H1 (cell line): ENCODE measurements around the gene PDE9A. TPM values are rescaled to one million over a fixed set of nuclear protein-coding genes. Genes with fewer than 3 reads are reported as not detected.

Experiments used
- CTCF ChIA-PET: fragments of 300-600 bp; sonication (Branson Sonifier 250); formaldehyde crosslinking; loops from one replicate; lab custom pipeline; 2021; ENCODE audit not compliant: partially characterized antibody; lab: Charles Lee
- POLR2A ChIA-PET: fragments of 300-600 bp; sonication (Branson Sonifier 250); formaldehyde crosslinking; loops from one replicate; lab custom pipeline; 2021; ENCODE audit warnings: inconsistent platforms; ENCODE audit not compliant: partially characterized antibody; lab: Charles Lee
- DNase-seq, 2 experiments: peaks; one replicate each; pipeline versions ENCODE4 v3.0.0 to v3.0.0-alpha.2; 2010 to 2022; ENCODE audit warnings: low spot score in 2 of 2, low read depth in 1 of 2, mixed read lengths in 1 of 2
- FAIRE-seq: peaks from 2 replicates; lab custom pipeline; 2011; peaks lifted over from hg19 to GRCh38; lab: Jason Lieb, UNC
- H2AFZ ChIP-seq: 2 replicates; pipeline ENCODE4 v1.8.1; 2012; ENCODE audit warnings: low read length, inconsistent platforms
- H2AK5ac ChIP-seq: 2 replicates; pipeline ENCODE4 v1.6.1; 2013; ENCODE audit warnings: low read depth, low read length
- H2BK120ac ChIP-seq: replicated peaks from 2 replicates; pipeline ENCODE3; 2013; ENCODE audit warnings: low read depth, low read length, inconsistent platforms
- H2BK12ac ChIP-seq: 2 replicates; pipeline ENCODE4 v1.6.1; 2013; ENCODE audit warnings: low read depth, low read length
- H2BK15ac ChIP-seq: 2 replicates; pipeline ENCODE4 v1.6.1; 2013; ENCODE audit warnings: low read length
- H2BK20ac ChIP-seq: 2 replicates; pipeline ENCODE4 v1.6.1; 2013; ENCODE audit warnings: low read length
- H2BK5ac ChIP-seq: 2 replicates; pipeline ENCODE4 v1.6.1; 2013; ENCODE audit warnings: low read depth, low read length
- H3K14ac ChIP-seq: 2 replicates; pipeline ENCODE4 v1.6.1; 2013; ENCODE audit warnings: inconsistent platforms; ENCODE audit not compliant: insufficient read length
- H3K18ac ChIP-seq: 2 replicates; pipeline ENCODE4 v1.6.1; 2013; ENCODE audit warnings: low read length; ENCODE audit errors: extremely low read depth
- H3K23ac ChIP-seq: 2 replicates; pipeline ENCODE4 v1.6.1; 2013; ENCODE audit warnings: inconsistent platforms; ENCODE audit not compliant: insufficient read length
- H3K23me2 ChIP-seq: 2 replicates; pipeline ENCODE4 v1.6.1; 2013; ENCODE audit warnings: low read depth, low read length
- H3K27ac ChIP-seq: 2 replicates; pipeline ENCODE4 v1.6.1; 2011; ENCODE audit warnings: low read depth, low read length, inconsistent platforms
- H3K27me3 ChIP-seq, 4 experiments: replicated peaks in 1 of 4; 1 replicate in 1 of 4; 2 replicates in 3 of 4; pipeline versions ENCODE4 v1.6.1 to v1.8.1; 2011 to 2013; ENCODE audit warnings: low read length in 3 of 4, mild to moderate bottlenecking in 3 of 4, inconsistent platforms in 2 of 4, mixed read lengths in 2 of 4, moderate library complexity in 1 of 4; ENCODE audit not compliant: control insufficient read depth in 3 of 4, insufficient read depth in 3 of 4; ENCODE audit errors: extremely low read depth in 1 of 4
- H3K36me3 ChIP-seq, 4 experiments: 2 replicates each; pipeline versions ENCODE4 v1.6.1 to v1.8.1; 2011 to 2013; ENCODE audit warnings: mild to moderate bottlenecking in 4 of 4, low read length in 3 of 4, moderate library complexity in 2 of 4, control low read depth in 1 of 4, inconsistent platforms in 1 of 4; ENCODE audit not compliant: insufficient read depth in 4 of 4, control insufficient read depth in 2 of 4
- H3K4ac ChIP-seq: replicated peaks from 2 replicates; pipeline ENCODE3; 2013; ENCODE audit warnings: low read length, low read depth, mixed read lengths, inconsistent platforms; ENCODE audit not compliant: insufficient read length
- H3K4me1 ChIP-seq, 4 experiments: replicated peaks in 1 of 4; 1 replicate in 1 of 4; 2 replicates in 3 of 4; pipeline versions ENCODE4 v1.6.1 to v1.8.1; 2011 to 2013; ENCODE audit warnings: low read length in 3 of 4, inconsistent platforms in 2 of 4, mixed read lengths in 1 of 4; ENCODE audit not compliant: insufficient read depth in 4 of 4, control insufficient read depth in 3 of 4
- H3K4me2 ChIP-seq, 2 experiments: 2 replicates each; pipeline versions ENCODE4 v1.6.1 to v1.8.1; 2011 to 2013; ENCODE audit warnings: low read depth in 2 of 2, low read length in 2 of 2, control low read depth in 1 of 2, inconsistent platforms in 1 of 2, mild to moderate bottlenecking in 1 of 2; ENCODE audit not compliant: insufficient read depth in 1 of 2
- H3K4me3 ChIP-seq, 4 experiments: fragments of 200-600, 300-600 bp in 1 of 4; sonication (generic), shearing (Covaris generic), sonication (Bioruptor Twin) in 1 of 4; 2 replicates each; pipeline versions ENCODE4 v1.5.1 to v1.8.1; 2011 to 2016; ENCODE audit warnings: low read length in 4 of 4, low read depth in 3 of 4, control low read depth in 2 of 4, inconsistent platforms in 2 of 4, mild to moderate bottlenecking in 2 of 4, mixed read lengths in 1 of 4, moderate library complexity in 1 of 4; ENCODE audit not compliant: insufficient read depth in 2 of 4; ENCODE audit errors: extremely low read depth in 1 of 4
- H3K56ac ChIP-seq: replicated peaks from 2 replicates; pipeline ENCODE3; 2013; ENCODE audit warnings: low read depth, mild to moderate bottlenecking, mixed read lengths, low read length, inconsistent platforms; ENCODE audit not compliant: insufficient read length
- H3K79me1 ChIP-seq: 2 replicates; pipeline ENCODE4 v1.6.1; 2013; ENCODE audit warnings: low read depth, low read length, control low read depth
- H3K79me2 ChIP-seq, 2 experiments: 2 replicates each; pipeline versions ENCODE4 v1.6.1 to v1.8.1; 2012 to 2013; ENCODE audit warnings: low read length in 2 of 2, mild to moderate bottlenecking in 2 of 2, inconsistent platforms in 1 of 2; ENCODE audit not compliant: insufficient read depth in 2 of 2, control insufficient read depth in 1 of 2
- H3K9ac ChIP-seq, 4 experiments: replicated peaks in 1 of 4; 1 replicate in 1 of 4; 2 replicates in 3 of 4; pipeline versions ENCODE4 v1.6.1 to v1.8.1; 2011 to 2013; ENCODE audit warnings: low read depth in 3 of 4, low read length in 3 of 4, control low read depth in 2 of 4, mild to moderate bottlenecking in 2 of 4, moderate library complexity in 2 of 4, inconsistent platforms in 1 of 4; ENCODE audit errors: extremely low read depth in 1 of 4
- H3K9me3 ChIP-seq, 2 experiments: 2 replicates each; pipeline versions ENCODE4 v1.6.1 to v1.8.1; 2012 to 2013; ENCODE audit warnings: mild to moderate bottlenecking in 2 of 2, moderate library complexity in 2 of 2, control low read depth in 1 of 2, inconsistent platforms in 1 of 2, low read depth in 1 of 2, low read length in 1 of 2, mixed read lengths in 1 of 2; ENCODE audit not compliant: insufficient read depth in 2 of 2
- H4K20me1 ChIP-seq, 2 experiments: replicated peaks in 1 of 2; 2 replicates each; pipeline versions ENCODE3 to v1.8.1; 2011 to 2013; ENCODE audit warnings: inconsistent platforms in 2 of 2, low read length in 2 of 2, mild to moderate bottlenecking in 1 of 2; ENCODE audit not compliant: insufficient read depth in 2 of 2, control insufficient read depth in 1 of 2
- H4K5ac ChIP-seq: 2 replicates; pipeline ENCODE4 v1.6.1; 2013; ENCODE audit warnings: low read length, low read depth, mixed read lengths, inconsistent platforms; ENCODE audit not compliant: insufficient read length
- H4K8ac ChIP-seq: 2 replicates; pipeline ENCODE4 v1.8.0; 2013; ENCODE audit warnings: mild to moderate bottlenecking, moderate library complexity, low read length, inconsistent platforms; ENCODE audit not compliant: insufficient read depth; ENCODE audit errors: extremely low read depth
- H4K91ac ChIP-seq: replicated peaks from 2 replicates; pipeline ENCODE3; 2013; ENCODE audit warnings: low read length, mixed read lengths, inconsistent platforms; ENCODE audit not compliant: insufficient read length
- ASH2L ChIP-seq: fragments of 200-600, 300-600 bp; sonication (generic); IDR thresholded peaks from one replicate; pipeline ENCODE4 v1.7.1; 2017; ENCODE audit warnings: low read length
- EGR1 ChIP-seq: IDR thresholded peaks from 2 replicates; pipeline ENCODE4 v1.6.1; 2011; ENCODE audit warnings: low read depth, low read length, borderline replicate concordance
- KDM5A ChIP-seq: fragments of 200-600 bp; IDR thresholded peaks from 2 replicates; pipeline ENCODE4 v1.7.1; 2012; ENCODE audit warnings: mild to moderate bottlenecking, low read length, inconsistent platforms, mixed read lengths
- POU5F1 ChIP-seq: IDR thresholded peaks from 2 replicates; pipeline ENCODE4 v1.6.1; 2011; ENCODE audit warnings: low read depth, mild to moderate bottlenecking, low read length, moderate library complexity
- RNF2 ChIP-seq: fragments of 200-900, 300-1000 bp; sonication (generic); IDR thresholded peaks from 2 replicates; pipeline ENCODE4 v1.7.1; 2016; ENCODE audit warnings: borderline replicate concordance, low read depth, mild to moderate bottlenecking, antibody characterized with exemption, low read length; ENCODE audit not compliant: poor library complexity, severe bottlenecking; ENCODE audit errors: missing control alignments
- SIN3A ChIP-seq, 2 experiments: IDR thresholded peaks in 1 of 2; conservative IDR thresholded peaks in 1 of 2; 2 replicates each; pipeline ENCODE4 v1.6.1; 2011 to 2012; ENCODE audit warnings: low read length in 2 of 2, improper control_type of control experiment in 1 of 2, low read depth in 1 of 2, mild to moderate bottlenecking in 1 of 2
- WGBS, 2 experiments: shearing (Covaris generic) in 1 of 2; methylation state at CpG; one replicate each; pipeline versions ENCODE4 v1.1.6 to v1.1.7; 2013 to 2015; ENCODE audit warnings: low lambda C conversion rate in 2 of 2, mixed read lengths in 2 of 2, inconsistent platforms in 1 of 2, low coverage in 1 of 2, missing lambda C conversion rate in 1 of 2; ENCODE audit not compliant: insufficient replicate concordance in 2 of 2, insufficient coverage in 1 of 2, insufficient read length in 1 of 2; ENCODE audit errors: extremely low coverage in 1 of 2, missing lambda C conversion rate in 1 of 2; 5-methylcytosine and 5-hydroxymethylcytosine counted together
- polyA plus RNA-seq, 7 experiments: library from polyadenylated mRNA; depleted of rRNA in 3 of 7; stranded (reverse) in 5 of 7; unstranded in 2 of 7; fragments of >200 nt in 5 of 7; fragments of 200-250 nt in 2 of 7; gene quantifications; 1 replicate in 5 of 7; 2 replicates in 1 of 7; 4 replicates in 1 of 7; pipeline versions ENCODE4 v1.2.1 to v1.2.3, GENCODE V29; 2011 to 2013; ENCODE audit warnings: missing spikeins in 2 of 7, mixed read lengths in 2 of 7
- total RNA-seq: library from RNA; stranded (reverse); fragmentation: NEBNext Ultra II Directional; extraction: Animal tissue kit (Norgen Biotek cat#: 25700); gene quantifications from 2 replicates; pipeline ENCODE4 v1.2.1, GENCODE V29; 2021
- TF ChIP-seq, protein P1 (sequence below), 3 experiments: IDR thresholded peaks; 1 replicate in 2 of 3; 2 replicates in 1 of 3; pipeline versions ENCODE4 v1.5.1 to v1.6.1; 2011; ENCODE audit warnings: low read length in 3 of 3, mild to moderate bottlenecking in 3 of 3, inconsistent platforms in 2 of 3, low read depth in 1 of 3, moderate library complexity in 1 of 3; ENCODE audit not compliant: insufficient read depth in 1 of 3; ENCODE audit errors: control extremely low read depth in 1 of 3
- TF ChIP-seq, protein P2 (sequence below): IDR thresholded peaks from 2 replicates; pipeline ENCODE4 v1.6.1; 2012; ENCODE audit warnings: low read length, inconsistent platforms

PDE9A gene
- total and polyA plus RNA-seq, 2 of the 8 experiments (the other 6 are each of a cell fraction or from before 2014, with no cell fraction given), result 39.2 to 45.9 TPM

DNA sequence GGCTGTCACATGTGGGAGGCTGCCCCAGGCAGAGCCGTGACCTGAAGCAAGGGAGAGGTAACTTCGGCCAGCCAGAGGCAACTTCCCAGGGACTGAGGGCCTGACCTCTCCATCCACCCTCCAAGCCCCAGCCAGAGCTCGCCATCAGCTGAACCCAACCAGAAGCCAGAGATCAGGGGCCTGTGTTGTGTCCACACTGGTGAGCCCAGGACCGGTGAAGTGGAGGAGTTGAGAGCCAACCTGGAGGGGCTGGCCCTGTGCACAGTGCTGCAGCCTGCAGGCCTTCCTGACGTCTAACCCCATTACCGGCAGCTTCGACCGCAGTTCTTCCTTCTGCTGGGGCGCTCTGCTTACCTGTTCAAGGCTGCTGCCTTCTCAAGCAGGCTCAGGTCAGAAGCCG lies 19.6 kb upstream of the PDE9A start:
- H3K9ac ChIP-seq, result no peak overlapping the region
- H2BK5ac ChIP-seq, result no peak overlapping the region
- no peak overlapping the region for H3K18ac ChIP-seq
- H3K4ac ChIP-seq, result no peak overlapping the region
- no peak overlapping the region for H4K91ac ChIP-seq
- H2BK12ac ChIP-seq, result 0 out of 2 replicates have a peak overlapping the region, but pooled peaks have one; percentile 5
- no peak overlapping the region for H2AK5ac ChIP-seq
- H3K23me2 ChIP-seq, result peaks cover 13% of the 10 kb centered on the region; the same call in 1 of the 2 replicates
- FAIRE-seq, result no peak
- no peak overlapping the region for H3K27ac ChIP-seq
- no peak overlapping the region for H3K4me2 ChIP-seq
- H3K9me3 ChIP-seq, result no peaks in the 10 kb centered on the region
- no peak overlapping the region for H4K8ac ChIP-seq
- no peak overlapping the region for H3K56ac ChIP-seq
- ChIA-PET CTCF (no interaction called here), POLR2A (no interaction called here)
- no peak overlapping the region for H3K14ac ChIP-seq
- H3K23ac ChIP-seq, result no peak overlapping the region
- H3K4me3 ChIP-seq, result no peak overlapping the region
- H2BK15ac ChIP-seq, result no peak overlapping the region
- no peaks in the 10 kb centered on the region for H3K36me3 ChIP-seq
- TF ChIP-seq ASH2L (no peak), POU5F1 (no peak), EGR1 (no peak), RNF2 (no peak), KDM5A (no peak), SIN3A (conservative IDR thresholded peaks at IDR 0.05 in 1 of 2, IDR thresholded peaks at IDR 0.05 in 1 of 2; ENCODE audit: low read depth in 1 of 2, low read length in 2 of 2) (no peak)
- TF ChIP-seq, protein P1, sequence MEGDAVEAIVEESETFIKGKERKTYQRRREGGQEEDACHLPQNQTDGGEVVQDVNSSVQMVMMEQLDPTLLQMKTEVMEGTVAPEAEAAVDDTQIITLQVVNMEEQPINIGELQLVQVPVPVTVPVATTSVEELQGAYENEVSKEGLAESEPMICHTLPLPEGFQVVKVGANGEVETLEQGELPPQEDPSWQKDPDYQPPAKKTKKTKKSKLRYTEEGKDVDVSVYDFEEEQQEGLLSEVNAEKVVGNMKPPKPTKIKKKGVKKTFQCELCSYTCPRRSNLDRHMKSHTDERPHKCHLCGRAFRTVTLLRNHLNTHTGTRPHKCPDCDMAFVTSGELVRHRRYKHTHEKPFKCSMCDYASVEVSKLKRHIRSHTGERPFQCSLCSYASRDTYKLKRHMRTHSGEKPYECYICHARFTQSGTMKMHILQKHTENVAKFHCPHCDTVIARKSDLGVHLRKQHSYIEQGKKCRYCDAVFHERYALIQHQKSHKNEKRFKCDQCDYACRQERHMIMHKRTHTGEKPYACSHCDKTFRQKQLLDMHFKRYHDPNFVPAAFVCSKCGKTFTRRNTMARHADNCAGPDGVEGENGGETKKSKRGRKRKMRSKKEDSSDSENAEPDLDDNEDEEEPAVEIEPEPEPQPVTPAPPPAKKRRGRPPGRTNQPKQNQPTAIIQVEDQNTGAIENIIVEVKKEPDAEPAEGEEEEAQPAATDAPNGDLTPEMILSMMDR (IDR thresholded peaks at IDR 0.05; ENCODE audit: control extremely low read depth in 1 of 3, insufficient read depth in 1 of 3, low read depth in 1 of 3, low read length in 3 of 3), result no peak
- TF ChIP-seq, protein P2, sequence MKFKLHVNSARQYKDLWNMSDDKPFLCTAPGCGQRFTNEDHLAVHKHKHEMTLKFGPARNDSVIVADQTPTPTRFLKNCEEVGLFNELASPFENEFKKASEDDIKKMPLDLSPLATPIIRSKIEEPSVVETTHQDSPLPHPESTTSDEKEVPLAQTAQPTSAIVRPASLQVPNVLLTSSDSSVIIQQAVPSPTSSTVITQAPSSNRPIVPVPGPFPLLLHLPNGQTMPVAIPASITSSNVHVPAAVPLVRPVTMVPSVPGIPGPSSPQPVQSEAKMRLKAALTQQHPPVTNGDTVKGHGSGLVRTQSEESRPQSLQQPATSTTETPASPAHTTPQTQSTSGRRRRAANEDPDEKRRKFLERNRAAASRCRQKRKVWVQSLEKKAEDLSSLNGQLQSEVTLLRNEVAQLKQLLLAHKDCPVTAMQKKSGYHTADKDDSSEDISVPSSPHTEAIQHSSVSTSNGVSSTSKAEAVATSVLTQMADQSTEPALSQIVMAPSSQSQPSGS, result no peak
- H3K4me1 ChIP-seq, result peaks cover 0 to 20% (median 5%) of the 10 kb centered on the region in 4 experiments; a peak in 5 of 7 replicates
- H2BK120ac ChIP-seq, result no peak overlapping the region
- no peak for DNase-seq
- H2AFZ ChIP-seq, result no peak overlapping the region
- H2BK20ac ChIP-seq, result no peak overlapping the region
- H3K79me1 ChIP-seq, result no peaks in the 10 kb centered on the region
- 81% methylated on average over 9 of the region's 10 CpGs; no CpG with 5 or more reads in 1 of the 2 experiments for WGBS, 2 experiments
- H3K79me2 ChIP-seq, result no peaks in the 10 kb centered on the region
- H4K20me1 ChIP-seq, result peaks cover 0 to 3% of the 10 kb centered on the region in 2 experiments
- peaks cover 0 to 7% (median 0%) of the 10 kb centered on the region in 4 experiments; a peak in 1 of 7 replicates for H3K27me3 ChIP-seq
- H4K5ac ChIP-seq, result no peak overlapping the region
